HG03565 (cell line): ENCODE data around the gene PHLDB1.
A peak's percentile ranks its signal among the peaks of the same experiment; 100 is the strongest.
"Not testable (repeated sequence)": the region's sequence is repeated elsewhere in the genome, so short reads cannot be mapped to it uniquely, and the experiment has no call there.

Experiments
- ATAC-seq: cut with Tn5 transposase; IDR thresholded peaks from one replicate; pipeline ENCODE4 v1.9.1; 2021; ENCODE audit warnings: mild to moderate bottlenecking, moderate library complexity; ENCODE audit not compliant: unreplicated experiment

PHLDB1 gene

GRCh38 chr11:118658429-118659313, 51.3 kb downstream of the PHLDB1 start:
- no peak for ATAC-seq

GRCh38 chr11:118659314-118659952, 52.0 kb downstream of the PHLDB1 start:
- ATAC-seq = peak; percentile 57

GRCh38 chr11:118659953-118660680, 52.7 kb downstream of the PHLDB1 start:
- ATAC-seq = no peak

- ATAC-seq = no peak
Observed at GRCh38 chr11:118660681-118661424, 53.4 kb downstream of the PHLDB1 start.

GRCh38 chr11:118661425-118662301, 54.2 kb downstream of the PHLDB1 start:
- ATAC-seq = no peak

GRCh38 chr11:118662401-118663271, 55.2 kb downstream of the PHLDB1 start:
- no peak for ATAC-seq

GRCh38 chr11:118663381-118663780, 56.0 kb downstream of the PHLDB1 start:
- no peak for ATAC-seq

- ATAC-seq = no peak
Observed at GRCh38 chr11:118663902-118664301, 56.5 kb downstream of the PHLDB1 start.

GRCh38 chr11:118666371-118666770, 59.0 kb downstream of the PHLDB1 start:
- ATAC-seq = no peak

- ATAC-seq = no peak
Observed at GRCh38 chr11:118670063-118670462, 62.6 kb downstream of the PHLDB1 start.

- no peak for ATAC-seq
Observed at GRCh38 chr11:118671254-118671653, 63.8 kb downstream of the PHLDB1 start.

- no peak for ATAC-seq
Observed at GRCh38 chr11:118672846-118673245, 65.4 kb downstream of the PHLDB1 start.

- no peak for ATAC-seq
Observed at GRCh38 chr11:118673361-118674081, 66.1 kb downstream of the PHLDB1 start.

GRCh38 chr11:118674082-118674435, 66.6 kb downstream of the PHLDB1 start:
- no peak for ATAC-seq

GRCh38 chr11:118677977-118678376, 70.6 kb downstream of the PHLDB1 start:
- no peak for ATAC-seq

- ATAC-seq = not testable (repeated sequence)
Observed at GRCh38 chr11:118678908-118679307, 71.5 kb downstream of the PHLDB1 start.

- no peak for ATAC-seq
Observed at GRCh38 chr11:118679483-118679882, 72.1 kb downstream of the PHLDB1 start, which contains the start of gene TREH. TREH (minus strand) TSS chr11:118679650; CDS start chr11:118679627, 23 bp downstream.

- no peak for ATAC-seq
Observed at GRCh38 chr11:118682372-118682771, 75.0 kb downstream of the PHLDB1 start.
